MM.1S (cell line): Measurements from ENCODE around the gene KMT5C.

Source experiments
- DNase-seq: peaks from one replicate; pipeline ENCODE4 v3.0.0-alpha.2; 2015
- H2AFZ ChIP-seq: fragments of 300-600 bp; sonication (generic); 2 replicates; pipeline ENCODE4 v1.6.0; 2016; ENCODE audit warnings: antibody characterized with exemption, low read length
- H3F3A ChIP-seq: fragments of 300-600 bp; sonication (generic); 2 replicates; pipeline ENCODE4 v1.6.1; 2016; ENCODE audit warnings: mild to moderate bottlenecking, antibody characterized with exemption, low read length, moderate library complexity, mixed read lengths; ENCODE audit not compliant: insufficient read depth
- H3K27ac ChIP-seq: fragments of 300-600 bp; sonication (generic); 2 replicates; pipeline ENCODE4 v1.5.1; 2016; ENCODE audit warnings: mild to moderate bottlenecking, low read length
- H3K27me3 ChIP-seq: fragments of 300-600 bp; sonication (generic); replicated peaks from 2 replicates; pipeline ENCODE4 v1.6.0; 2016; ENCODE audit warnings: low read length; ENCODE audit not compliant: insufficient read depth
- H3K36me3 ChIP-seq: fragments of 300-600 bp; sonication (generic); replicated peaks from 2 replicates; pipeline ENCODE4 v1.6.1; 2016; ENCODE audit warnings: mild to moderate bottlenecking, low read length, mixed read lengths; ENCODE audit not compliant: insufficient read depth
- H3K4me1 ChIP-seq: fragments of 300-600 bp; sonication (generic); 2 replicates; pipeline ENCODE4 v1.6.1; 2016; ENCODE audit warnings: low read length, mixed read lengths
- H3K4me2 ChIP-seq: fragments of 300-600 bp; sonication (generic); 2 replicates; pipeline ENCODE4 v1.6.0; 2016; ENCODE audit warnings: low read depth, low read length
- H3K4me3 ChIP-seq: fragments of 300-600 bp; sonication (generic); 2 replicates; pipeline ENCODE4 v1.5.1; 2016; ENCODE audit warnings: low read length, mixed read lengths
- H3K79me2 ChIP-seq: fragments of 300-600 bp; sonication (generic); 2 replicates; pipeline ENCODE4 v1.6.1; 2016; ENCODE audit warnings: mixed run types, low read length, mixed read lengths
- H3K9ac ChIP-seq: fragments of 300-600 bp; sonication (generic); 2 replicates; pipeline ENCODE4 v1.6.1; 2016; ENCODE audit warnings: low read length, mixed read lengths
- H3K9me2 ChIP-seq: fragments of 300-600 bp; sonication (generic); replicated peaks from 2 replicates; pipeline ENCODE4 v1.6.1; 2016; ENCODE audit warnings: mild to moderate bottlenecking, low read length, mixed read lengths; ENCODE audit not compliant: insufficient read depth
- H3K9me3 ChIP-seq: fragments of 300-600 bp; sonication (generic); replicated peaks from 2 replicates; pipeline ENCODE4 v1.6.1; 2016; ENCODE audit warnings: mild to moderate bottlenecking, low read length, mixed read lengths; ENCODE audit not compliant: insufficient read depth
- H4K20me1 ChIP-seq: fragments of 300-600 bp; sonication (generic); 2 replicates; pipeline ENCODE4 v1.6.1; 2016; ENCODE audit warnings: mild to moderate bottlenecking, low read length, moderate library complexity, mixed read lengths; ENCODE audit not compliant: insufficient read depth
- EZH2 ChIP-seq: fragments of 300-600 bp; sonication (generic); optimal IDR thresholded peaks from 2 replicates; pipeline ENCODE3; 2017; ENCODE audit warnings: low read depth, mild to moderate bottlenecking, antibody characterized with exemption, low read length, mixed read lengths
- EZH2phosphoT487 ChIP-seq: fragments of 300-600 bp; sonication (generic); IDR thresholded peaks from 2 replicates; pipeline ENCODE4 v1.6.1; 2018; ENCODE audit warnings: antibody characterized with exemption, low read length
- TF ChIP-seq, protein P1 (sequence below): fragments of 300-600 bp; sonication (generic); IDR thresholded peaks from 2 replicates; pipeline ENCODE4 v1.5.1; 2016; ENCODE audit warnings: antibody characterized with exemption, low read length, mixed read lengths

Gene KMT5C

GRCh38 chr19:55340784-55341147 is 1.1 kb downstream of the KMT5C start:
- Histone ChIP-seq H3K9me2 (no peaks in the 10 kb centered on the region), H3K4me3 (peak overlapping the region; percentile 95), H3K27ac (peak overlapping the region; percentile 83), H3K4me1 (peaks cover 5% of the 10 kb centered on the region; the same call in 1 of the 2 replicates), H3K27me3 (peaks cover 10% of the 10 kb centered on the region), H3K4me2 (peak overlapping the region; percentile 99), H3K79me2 (peaks cover 24% of the 10 kb centered on the region), H2AFZ (no peak overlapping the region), H3K9me3 (no peaks in the 10 kb centered on the region), H3K9ac (peak overlapping the region; percentile 99), H3F3A (peaks cover 8% of the 10 kb centered on the region; the same call in 1 of the 2 replicates), H3K36me3 (no peaks in the 10 kb centered on the region; the same call in 1 of the 2 replicates), H4K20me1 (no peaks in the 10 kb centered on the region)
- DNase-seq: peak; percentile 25
- no peak for TF ChIP-seq EZH2
- TF ChIP-seq, protein P1, sequence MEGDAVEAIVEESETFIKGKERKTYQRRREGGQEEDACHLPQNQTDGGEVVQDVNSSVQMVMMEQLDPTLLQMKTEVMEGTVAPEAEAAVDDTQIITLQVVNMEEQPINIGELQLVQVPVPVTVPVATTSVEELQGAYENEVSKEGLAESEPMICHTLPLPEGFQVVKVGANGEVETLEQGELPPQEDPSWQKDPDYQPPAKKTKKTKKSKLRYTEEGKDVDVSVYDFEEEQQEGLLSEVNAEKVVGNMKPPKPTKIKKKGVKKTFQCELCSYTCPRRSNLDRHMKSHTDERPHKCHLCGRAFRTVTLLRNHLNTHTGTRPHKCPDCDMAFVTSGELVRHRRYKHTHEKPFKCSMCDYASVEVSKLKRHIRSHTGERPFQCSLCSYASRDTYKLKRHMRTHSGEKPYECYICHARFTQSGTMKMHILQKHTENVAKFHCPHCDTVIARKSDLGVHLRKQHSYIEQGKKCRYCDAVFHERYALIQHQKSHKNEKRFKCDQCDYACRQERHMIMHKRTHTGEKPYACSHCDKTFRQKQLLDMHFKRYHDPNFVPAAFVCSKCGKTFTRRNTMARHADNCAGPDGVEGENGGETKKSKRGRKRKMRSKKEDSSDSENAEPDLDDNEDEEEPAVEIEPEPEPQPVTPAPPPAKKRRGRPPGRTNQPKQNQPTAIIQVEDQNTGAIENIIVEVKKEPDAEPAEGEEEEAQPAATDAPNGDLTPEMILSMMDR: peak; percentile 49

DNA sequence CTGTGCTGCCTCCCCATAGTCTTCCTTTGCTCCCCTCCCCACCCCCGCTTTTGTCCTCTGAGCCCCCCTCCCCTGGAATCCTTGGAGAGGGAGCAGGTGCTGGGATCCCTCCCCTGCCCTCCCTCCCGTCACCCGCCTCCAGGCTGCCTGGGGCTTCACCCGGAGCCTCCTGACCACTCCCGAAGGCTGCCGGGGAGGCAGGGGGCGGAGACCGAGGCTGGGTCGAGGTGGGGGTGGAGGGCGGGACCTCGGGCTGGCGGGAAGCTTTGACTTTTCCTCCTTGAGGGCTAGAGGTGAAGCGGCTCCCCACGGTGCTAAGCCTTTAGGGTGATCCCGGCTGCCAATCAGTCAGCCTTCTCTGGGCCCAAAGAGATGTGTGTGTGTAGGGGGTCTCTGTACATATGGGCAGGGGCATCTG is 1.5 kb downstream of the KMT5C start:
- Histone ChIP-seq H3K36me3 (no peaks in the 10 kb centered on the region; the same call in 1 of the 2 replicates), H3F3A (peaks cover 8% of the 10 kb centered on the region; the same call in 1 of the 2 replicates), H3K9ac (peak overlapping the region; percentile 99), H3K4me3 (peak overlapping the region; percentile 95), H2AFZ (no peak overlapping the region), H3K4me1 (peaks cover 5% of the 10 kb centered on the region; the same call in 1 of the 2 replicates), H3K9me3 (no peaks in the 10 kb centered on the region), H3K79me2 (peaks cover 24% of the 10 kb centered on the region), H3K27me3 (peaks cover 10% of the 10 kb centered on the region), H3K9me2 (no peaks in the 10 kb centered on the region), H3K27ac (peak overlapping the region; percentile 83), H4K20me1 (no peaks in the 10 kb centered on the region), H3K4me2 (peak overlapping the region; percentile 99)
- peak; percentile 67 for DNase-seq
- TF ChIP-seq, protein P1: no peak
- TF ChIP-seq EZH2 (no peak), EZH2phosphoT487 (no peak)

GRCh38 chr19:55341595-55342531 is 2.2 kb downstream of the KMT5C start:
- H4K20me1 ChIP-seq: no peaks in the 10 kb centered on the region
- H3K9me3 ChIP-seq: no peaks in the 10 kb centered on the region
- TF ChIP-seq EZH2 (no peak), EZH2phosphoT487 (no peak)
- TF ChIP-seq, protein P1: no peak
- no peaks in the 10 kb centered on the region for H3K9me2 ChIP-seq
- peaks cover 5% of the 10 kb centered on the region; the same call in 1 of the 2 replicates for H3K4me1 ChIP-seq
- peaks cover 24% of the 10 kb centered on the region for H3K79me2 ChIP-seq
- peaks cover 8% of the 10 kb centered on the region; the same call in 1 of the 2 replicates for H3F3A ChIP-seq
- H2AFZ ChIP-seq: no peak overlapping the region
- H3K9ac ChIP-seq: no peak overlapping the region
- H3K4me3 ChIP-seq: peak overlapping the region; percentile 8; the same call in 1 of the 2 replicates
- H3K36me3 ChIP-seq: no peaks in the 10 kb centered on the region; the same call in 1 of the 2 replicates
- DNase-seq: no peak
- H3K27me3 ChIP-seq: peaks cover 3% of the 10 kb centered on the region
- H3K27ac ChIP-seq: no peak overlapping the region
- peak overlapping the region; percentile 99 for H3K4me2 ChIP-seq
